Esophagus muscularis mucosa (tissue), 3 donors: ENCODE measurements around the gene GPR151.

Source experiments
- EP300 ChIP-seq: sonication (generic); formaldehyde crosslinking; IDR thresholded peaks from one replicate; pipeline ENCODE4 v1.6.1; 2017; ENCODE audit warnings: antibody characterized with exemption
- POLR2AphosphoS5 ChIP-seq, 2 donors: sonication (generic); formaldehyde crosslinking; IDR thresholded peaks; one replicate each; pipeline ENCODE4 v1.6.1; 2017; ENCODE audit warnings: antibody characterized with exemption in 2 of 2

DNA sequence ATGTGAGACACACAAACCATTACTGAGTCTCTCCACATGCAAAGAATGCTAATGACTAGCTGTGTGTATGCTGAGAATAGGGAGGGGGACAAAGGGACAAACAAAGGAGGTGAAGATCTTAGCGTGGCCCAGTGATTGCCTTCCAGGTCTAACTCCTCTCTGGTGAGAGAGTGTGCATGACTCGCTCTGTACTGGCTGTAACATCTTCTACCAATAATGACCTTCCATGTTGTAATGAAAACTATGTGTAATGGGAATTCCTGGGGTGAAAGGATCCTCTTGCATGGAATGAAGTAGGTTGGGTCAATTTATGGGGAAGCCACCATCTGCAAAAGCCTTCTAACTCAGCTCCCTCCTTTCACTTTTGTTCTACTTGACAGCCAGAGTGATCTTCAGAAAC, 24.4 kb upstream of the GPR151 start:
- no peak for TF ChIP-seq EP300
- no peak for TF ChIP-seq POLR2AphosphoS5 (IDR thresholded peaks at IDR 0.05)
